Suppressor macrophage treated with lipopolysaccharide for 1 hour (primary cell): ENCODE results near the gene PDP2.
"Not testable (repeated sequence)": the region's sequence is repeated elsewhere in the genome, so short reads cannot be mapped to it uniquely, and the experiment has no call there.

Experiments
- DNase-seq, 3 donors: peaks; one replicate each; pipeline ENCODE4 v3.0.0-alpha.2; 2020 to 2022

Gene PDP2

GRCh38 chr16:66886321-66886720, 6.0 kb downstream of the PDP2 start:
- no peak for DNase-seq

GRCh38 chr16:66886914-66887313, 6.6 kb downstream of the PDP2 start:
- DNase-seq = no peak

- DNase-seq = no peak
Observed at GRCh38 chr16:66888647-66889615, 8.6 kb downstream of the PDP2 start.

GRCh38 chr16:66889622-66890021, 9.3 kb downstream of the PDP2 start:
- no peak for DNase-seq

GRCh38 chr16:66890799-66891198, 10.5 kb downstream of the PDP2 start:
- no peak for DNase-seq

- DNase-seq = no peak
Observed at GRCh38 chr16:66891360-66891759, 11.0 kb downstream of the PDP2 start.

- DNase-seq = no peak
Observed at GRCh38 chr16:66891797-66892196, 11.5 kb downstream of the PDP2 start.

- no peak for DNase-seq
Observed at GRCh38 chr16:66894055-66894454, 13.7 kb downstream of the PDP2 start.

- DNase-seq = peak; percentile 83 to 87 (median 85)
Observed at GRCh38 chr16:66894948-66895688, 14.8 kb downstream of the PDP2 start.

- DNase-seq = no peak
Observed at GRCh38 chr16:66895689-66895979, 15.3 kb downstream of the PDP2 start.

GRCh38 chr16:66895999-66896398, 15.7 kb downstream of the PDP2 start:
- DNase-seq = no peak

- DNase-seq = not testable (repeated sequence)
Observed at GRCh38 chr16:66896682-66897081, 16.4 kb downstream of the PDP2 start.

- DNase-seq = no peak
Observed at GRCh38 chr16:66898207-66898606, 17.9 kb downstream of the PDP2 start.

GRCh38 chr16:66898933-66899309, 18.6 kb downstream of the PDP2 start:
- no peak for DNase-seq

GRCh38 chr16:66899310-66899944, 19.1 kb downstream of the PDP2 start:
- no peak for DNase-seq

GRCh38 chr16:66899945-66900710, 19.8 kb downstream of the PDP2 start:
- DNase-seq = peak; percentile 50 to 65 (median 54)

- DNase-seq = no peak
Observed at GRCh38 chr16:66900721-66901441, 20.6 kb downstream of the PDP2 start.

- no peak for DNase-seq
Observed at GRCh38 chr16:66901626-66902025, 21.3 kb downstream of the PDP2 start.

- DNase-seq = peak in 2 of 3 donors; percentile 8 to 19
Observed at GRCh38 chr16:66902648-66903543, 22.6 kb downstream of the PDP2 start.

- DNase-seq = no peak
Observed at GRCh38 chr16:66903544-66904427, 23.5 kb downstream of the PDP2 start.
